GM10847 (cell line): ENCODE measurements around the gene DCAF12L2.

Source experiments
- POLR2A ChIP-seq: IDR thresholded peaks from 2 replicates; pipeline ENCODE4 v1.6.1; 2011; ENCODE audit not compliant: insufficient read length; ENCODE audit errors: extremely low read depth

DCAF12L2 gene

DNA sequence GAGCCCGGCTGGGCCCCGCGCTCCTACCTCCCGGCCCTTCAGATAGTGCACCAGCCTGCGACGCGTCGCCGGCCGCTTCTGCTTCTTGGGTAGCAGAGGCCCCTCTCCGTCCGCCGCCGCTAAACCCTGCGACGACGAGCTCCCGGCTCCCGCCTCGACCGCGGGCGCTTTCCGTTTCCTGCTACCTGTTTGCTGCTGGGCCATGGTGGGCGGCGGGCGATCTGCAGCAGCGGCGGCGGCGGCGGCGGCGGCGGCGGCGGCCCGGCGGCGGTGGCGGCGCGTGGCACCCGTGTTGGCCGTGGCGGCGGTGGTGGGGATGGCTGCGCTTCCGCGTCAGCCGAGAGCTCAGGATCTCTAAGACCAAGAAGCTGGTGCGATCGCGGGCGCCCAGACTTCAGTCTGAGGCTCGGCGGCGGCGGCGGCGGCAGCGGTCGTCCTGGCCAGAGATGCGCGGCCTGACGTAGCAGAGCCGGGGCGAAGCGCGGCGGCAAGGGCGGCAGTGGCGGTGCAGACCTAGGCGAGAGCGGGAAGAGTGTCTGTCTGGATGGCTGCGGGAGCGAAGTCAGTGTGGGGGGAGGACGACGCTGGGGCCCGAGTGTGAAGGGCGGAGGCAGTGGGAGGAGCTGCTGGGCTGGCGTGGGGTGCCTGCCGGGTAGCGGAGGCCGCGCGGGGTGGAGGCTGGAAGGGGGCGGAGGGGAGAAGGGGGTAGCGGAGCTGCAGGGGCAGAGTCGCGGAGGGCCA lies at the start of gene DCAF12L2:
Gene DCAF12L2, minus strand, starts transcription at position 569 of the 741 bp plus-strand sequence. Its CDS starts 365 bp downstream, at position 204.
- no peak for TF ChIP-seq POLR2A

- no peak for TF ChIP-seq POLR2A
These were observed 11.2 kb upstream of the DCAF12L2 start for GRCh38 chrX:126177133-126177840.

DNA sequence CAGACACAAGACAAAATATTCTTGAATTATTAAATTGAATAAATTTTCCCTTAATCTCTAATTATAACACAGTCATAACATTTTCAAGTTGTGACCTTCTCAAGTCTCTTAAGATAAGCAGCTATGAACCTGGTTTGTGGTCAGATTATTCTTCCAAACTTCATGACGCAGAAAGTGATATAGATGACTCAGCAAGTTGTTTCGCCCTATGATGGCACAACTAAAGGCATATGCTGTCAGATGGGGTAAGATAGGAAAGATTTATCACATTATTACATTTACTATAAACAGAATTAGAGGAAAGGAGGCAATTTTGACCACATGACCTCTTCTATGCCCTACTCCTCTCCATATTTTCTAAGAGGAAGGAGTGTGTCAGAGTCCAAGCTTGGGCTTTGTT lies 4.6 kb upstream of the DCAF12L2 start:
- no peak for TF ChIP-seq POLR2A

DNA sequence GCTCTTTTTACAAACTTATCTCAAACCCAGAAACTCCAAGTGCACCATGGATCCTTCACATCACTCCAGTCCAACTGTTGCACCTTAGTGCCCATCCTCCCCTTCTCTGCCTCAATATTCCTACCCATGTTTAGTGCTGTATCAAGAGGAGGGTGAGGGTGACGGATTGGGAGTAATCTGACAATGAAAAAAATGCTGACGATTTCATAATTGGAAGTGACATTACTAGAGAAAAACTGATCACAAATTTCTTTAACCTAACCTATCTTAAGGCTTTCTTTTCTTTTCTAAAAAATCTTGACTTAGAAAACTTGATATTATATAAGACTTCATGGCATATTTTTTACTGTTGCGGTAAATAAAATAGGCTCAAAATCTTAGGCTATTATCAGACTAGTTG lies 1.5 kb upstream of the DCAF12L2 start:
- TF ChIP-seq POLR2A = no peak

DNA sequence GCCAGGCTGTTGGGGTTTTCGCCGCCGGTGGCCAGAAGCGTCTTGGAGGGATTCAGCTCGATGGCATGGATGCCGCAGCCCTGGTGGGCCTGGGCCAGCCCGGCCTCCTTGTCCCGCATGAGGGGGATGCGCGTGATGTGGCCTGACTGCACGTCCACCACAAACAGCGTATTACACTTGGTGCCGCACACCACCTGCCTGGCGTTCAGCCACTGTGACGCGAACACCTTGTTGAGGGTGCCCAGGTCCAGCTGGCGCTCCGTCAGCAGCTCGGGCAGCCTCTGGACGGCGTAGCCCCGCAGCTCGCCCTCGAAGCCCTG lies 728 bp downstream of the DCAF12L2 start:
- TF ChIP-seq POLR2A = no peak

DNA sequence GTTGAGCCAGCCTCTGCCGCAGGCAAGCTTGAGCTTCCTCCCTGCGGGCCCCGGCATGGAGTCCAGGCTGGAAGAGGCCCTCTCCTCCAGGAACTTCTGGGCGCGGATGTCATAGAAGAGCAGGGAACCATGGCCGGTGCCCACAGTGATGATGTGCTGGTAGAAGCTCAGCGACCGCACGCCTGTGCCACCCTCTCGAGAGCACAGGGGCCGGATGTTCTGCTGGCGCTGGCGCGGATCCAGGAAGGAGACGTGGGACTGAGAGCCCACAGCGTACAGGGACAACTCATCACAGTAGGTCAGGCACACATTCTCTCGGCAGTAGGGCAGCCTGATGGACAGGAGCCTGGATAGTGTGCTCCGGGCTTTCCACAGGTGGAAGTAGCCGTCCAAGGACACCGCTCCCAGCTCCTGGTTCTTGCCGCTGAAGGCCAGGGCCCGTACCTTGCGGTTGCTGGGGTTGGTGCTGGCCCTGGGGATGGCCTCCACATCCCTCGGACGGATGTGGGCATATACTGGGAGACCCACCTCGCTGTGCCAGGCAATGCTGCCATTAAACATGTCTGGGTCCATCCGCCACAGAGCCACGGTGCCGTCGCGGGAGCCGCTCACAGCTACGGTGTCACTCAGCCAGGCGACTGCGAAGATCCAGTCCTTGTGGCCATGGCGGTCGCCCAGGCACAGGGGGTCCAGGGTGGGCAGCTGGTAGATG lies 1.2 kb downstream of the DCAF12L2 start:
- no peak for TF ChIP-seq POLR2A

GRCh38 chrX:126164226-126164625 lies 1.9 kb downstream of the DCAF12L2 start:
- no peak for TF ChIP-seq POLR2A

DNA sequence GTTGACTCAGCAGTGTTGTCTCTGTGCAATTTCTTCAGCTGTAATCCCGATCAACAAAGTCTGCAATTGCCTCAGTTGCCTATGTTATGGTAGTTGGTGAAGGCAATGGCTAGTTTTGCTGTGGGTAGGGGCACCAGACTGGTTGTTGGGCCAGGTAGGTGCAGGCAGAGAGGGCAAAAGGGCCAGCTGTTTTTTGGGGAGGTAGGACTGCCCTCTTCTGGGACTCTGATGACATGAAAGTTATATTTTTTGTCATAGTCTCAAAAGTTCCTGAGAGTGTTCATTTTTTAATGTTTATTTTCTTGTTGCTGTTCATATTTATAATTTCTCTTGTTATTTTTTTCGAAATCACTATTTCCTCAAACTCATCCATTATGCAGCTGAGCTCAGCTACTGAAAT lies 25.1 kb downstream of the DCAF12L2 start:
- no peak for TF ChIP-seq POLR2A

DNA sequence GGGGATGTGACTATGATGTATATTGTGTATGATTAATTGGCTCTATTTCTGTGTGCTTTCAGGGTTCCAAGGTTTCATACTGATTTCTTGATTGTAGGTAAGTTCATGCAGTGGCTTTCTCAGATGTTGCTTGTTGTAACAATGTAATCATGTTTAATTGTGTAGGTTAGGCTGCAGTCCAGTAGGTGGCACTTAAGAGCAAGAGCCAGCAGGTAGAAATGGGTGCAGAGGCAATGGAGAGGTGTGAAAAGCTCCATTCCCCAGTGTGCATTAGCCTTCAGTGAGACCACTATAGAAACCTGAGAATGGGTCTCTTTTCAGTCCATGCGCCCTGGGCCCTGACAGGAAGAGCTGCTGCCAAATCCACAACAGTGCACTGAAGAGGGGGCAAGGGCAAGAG lies 28.2 kb downstream of the DCAF12L2 start:
- TF ChIP-seq POLR2A = no peak

GRCh38 chrX:126124721-126125120 lies 41.4 kb downstream of the DCAF12L2 start:
- no peak for TF ChIP-seq POLR2A
